Stimulated activated CD4-positive, alpha-beta T cell treated with anti-CD3 and anti-CD28 coated beads, Interleukin-4, amount 100 ng/mL, for 48 hours (primary cell): Measurements from ENCODE around the gene ASPG.

Experiments
- DNase-seq, 2 donors: peaks; one replicate each; pipeline ENCODE4 v3.0.0-alpha.2; 2020; ENCODE audit warnings: low read depth in 2 of 2

ASPG gene

GRCh38 chr14:104116288-104116755 is 30.8 kb downstream of the ASPG start:
- DNase-seq = no peak

GRCh38 chr14:104116756-104117340 is 31.3 kb downstream of the ASPG start:
- DNase-seq = no peak

- DNase-seq = no peak
These were observed 32.0 kb downstream of the ASPG start for GRCh38 chr14:104117341-104118005.

- DNase-seq = no peak
These were observed 32.7 kb downstream of the ASPG start for GRCh38 chr14:104118006-104118844.

GRCh38 chr14:104119119-104119487 is 33.6 kb downstream of the ASPG start:
- no peak for DNase-seq

GRCh38 chr14:104119488-104120251 is 34.2 kb downstream of the ASPG start:
- DNase-seq = no peak

- no peak for DNase-seq
These were observed 34.8 kb downstream of the ASPG start for GRCh38 chr14:104120281-104120741.

- DNase-seq = no peak
These were observed 35.6 kb downstream of the ASPG start for GRCh38 chr14:104121142-104121541.

GRCh38 chr14:104123879-104124278 is 38.4 kb downstream of the ASPG start:
- DNase-seq = no peak

- DNase-seq = no peak
These were observed 39.5 kb downstream of the ASPG start for GRCh38 chr14:104125011-104125410.

- DNase-seq = no peak
These were observed 41.3 kb downstream of the ASPG start for GRCh38 chr14:104126753-104127152.

GRCh38 chr14:104128981-104129380 is 43.5 kb downstream of the ASPG start:
- no peak for DNase-seq

- DNase-seq = no peak
These were observed 44.1 kb downstream of the ASPG start for GRCh38 chr14:104129556-104129955.

- no peak for DNase-seq
These were observed 45.6 kb downstream of the ASPG start for GRCh38 chr14:104130974-104131651.

- no peak for DNase-seq
These were observed 46.6 kb downstream of the ASPG start for GRCh38 chr14:104131968-104132732.

- no peak for DNase-seq
These were observed 47.5 kb downstream of the ASPG start for GRCh38 chr14:104132981-104133380.

- no peak for DNase-seq
These were observed 48.0 kb downstream of the ASPG start for GRCh38 chr14:104133496-104133895.

- DNase-seq = no peak
These were observed 48.8 kb downstream of the ASPG start for GRCh38 chr14:104134061-104134965.

GRCh38 chr14:104135121-104135903 is 49.8 kb downstream of the ASPG start:
- no peak for DNase-seq
